NCI-H1694 treated with DMSO at 0.1 percent for 48 hours (cell line): ENCODE measurements around the gene LTBP1.
"Not testable (repeated sequence)": the region's sequence is repeated elsewhere in the genome, so short reads cannot be mapped to it uniquely, and the experiment has no call there.

Source experiments
- DNase-seq: peaks from one replicate; lab custom pipeline; 2025; lab: John Stamatoyannopoulos, UW

The LTBP1 gene

GRCh38 chr2:33344230-33344629 is 397.5 kb downstream of the LTBP1 start:
- DNase-seq: no peak

- DNase-seq: no peak
Measured at GRCh38 chr2:33347856-33348255, 401.1 kb downstream of the LTBP1 start.

DNA sequence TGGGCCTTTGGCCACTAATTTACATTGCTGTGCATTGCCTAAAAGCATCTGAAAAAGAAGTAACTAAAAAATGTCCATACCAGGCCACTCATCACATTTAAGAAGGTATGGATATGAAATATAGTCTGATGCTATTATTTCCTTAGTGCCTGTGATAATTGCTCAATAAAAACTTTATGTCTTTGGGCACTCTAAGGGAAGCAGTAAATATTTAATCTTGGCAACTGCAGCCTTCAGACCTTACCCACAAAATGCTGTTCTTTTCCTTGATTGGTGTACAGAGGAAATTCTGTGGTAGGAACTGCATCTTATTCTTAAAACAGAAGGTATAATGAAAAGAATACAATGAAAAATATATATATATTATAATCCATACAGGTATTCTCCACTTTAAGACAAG is 403.9 kb downstream of the LTBP1 start:
- no peak for DNase-seq

DNA sequence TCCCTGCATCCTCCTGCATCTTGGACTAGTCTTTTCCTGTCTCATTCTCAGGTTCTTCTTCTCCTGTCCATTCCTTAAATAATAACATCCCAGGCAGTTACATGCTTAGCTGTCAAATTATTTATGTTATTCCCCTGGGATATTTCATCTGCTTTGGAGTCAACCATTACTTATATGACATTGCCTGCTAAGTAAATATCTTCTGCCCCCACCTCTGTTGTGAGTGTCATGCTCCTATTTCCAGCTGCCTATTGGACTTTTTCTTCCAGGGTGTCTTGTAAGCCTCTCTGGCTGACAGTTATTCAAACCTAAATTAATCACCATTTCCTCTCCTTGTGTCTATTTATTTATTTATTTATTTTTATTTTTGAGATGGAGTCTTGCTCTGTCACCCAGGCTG is 405.0 kb downstream of the LTBP1 start:
- DNase-seq: no peak

- no peak for DNase-seq
Measured at GRCh38 chr2:33354981-33355380, 408.2 kb downstream of the LTBP1 start.

- no peak for DNase-seq
Measured at GRCh38 chr2:33358878-33359277, 412.1 kb downstream of the LTBP1 start.

DNA sequence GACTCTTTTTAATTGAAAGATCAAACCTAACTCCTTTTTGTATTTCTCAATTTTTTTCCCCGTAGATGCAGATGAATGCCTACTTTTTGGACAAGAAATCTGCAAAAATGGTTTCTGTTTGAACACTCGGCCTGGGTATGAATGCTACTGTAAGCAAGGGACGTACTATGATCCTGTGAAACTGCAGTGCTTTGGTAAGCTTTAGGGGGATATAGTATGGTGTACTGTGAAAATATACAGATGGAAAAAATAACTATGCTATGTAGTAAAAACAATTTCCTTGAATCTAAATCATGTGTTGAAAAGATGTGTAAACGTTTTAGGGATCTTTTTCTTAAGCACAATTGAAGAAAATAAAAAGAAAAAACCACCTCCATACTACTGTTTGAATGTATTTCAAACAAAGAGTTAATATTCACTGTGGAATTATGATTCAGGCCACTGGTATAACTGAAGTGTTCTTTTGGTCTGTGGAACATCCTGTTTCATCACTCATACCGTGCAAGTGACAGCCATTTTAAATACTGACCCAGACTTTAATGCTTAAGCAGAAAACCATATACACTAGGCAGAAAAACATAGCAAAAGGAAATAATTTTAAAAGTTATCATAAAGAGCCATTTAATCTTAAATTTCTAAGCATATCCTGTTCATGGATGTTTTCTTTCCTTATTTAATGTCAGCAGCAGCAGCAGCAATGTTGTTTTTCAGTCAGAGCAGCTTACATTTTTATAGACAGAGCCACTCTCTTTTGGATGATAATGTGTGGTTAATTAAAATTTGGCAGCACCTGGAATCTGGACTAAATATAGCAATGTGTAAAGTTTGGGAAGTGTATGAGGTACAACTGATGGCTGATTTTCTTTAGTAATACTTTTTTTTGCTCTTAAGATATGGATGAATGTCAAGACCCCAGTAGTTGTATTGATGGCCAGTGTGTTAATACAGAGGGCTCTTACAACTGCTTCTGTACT is 416.9 kb downstream of the LTBP1 start:
- DNase-seq: no peak

DNA sequence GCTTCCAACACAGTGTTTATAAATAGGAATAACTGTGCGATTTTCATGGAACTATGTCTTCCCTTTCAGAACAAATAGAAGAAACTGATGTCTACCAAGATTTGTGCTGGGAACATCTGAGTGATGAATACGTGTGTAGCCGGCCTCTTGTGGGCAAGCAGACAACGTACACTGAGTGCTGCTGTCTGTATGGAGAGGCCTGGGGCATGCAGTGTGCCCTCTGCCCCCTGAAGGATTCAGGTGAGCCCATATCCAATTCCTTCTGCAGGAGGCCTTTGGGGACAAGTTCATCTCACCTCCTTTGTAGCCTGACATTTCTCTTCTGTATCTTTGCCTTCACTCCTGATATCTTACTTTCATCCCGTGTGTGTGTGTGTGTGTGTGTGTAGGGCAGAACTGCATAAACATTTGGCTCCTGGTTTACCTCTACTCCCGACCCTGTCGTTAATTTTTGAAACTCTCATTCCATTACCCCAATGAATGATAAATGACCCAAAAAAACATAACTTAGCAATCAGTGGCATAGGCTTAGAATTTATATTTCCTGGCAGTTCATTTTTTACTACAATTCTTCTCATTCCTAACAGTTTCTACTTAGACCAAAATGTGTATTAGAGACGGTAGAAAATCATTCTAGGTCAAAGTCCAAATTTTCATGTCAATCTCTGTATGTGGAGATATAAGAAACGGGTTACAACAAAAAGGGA is 418.7 kb downstream of the LTBP1 start:
- DNase-seq: no peak

DNA sequence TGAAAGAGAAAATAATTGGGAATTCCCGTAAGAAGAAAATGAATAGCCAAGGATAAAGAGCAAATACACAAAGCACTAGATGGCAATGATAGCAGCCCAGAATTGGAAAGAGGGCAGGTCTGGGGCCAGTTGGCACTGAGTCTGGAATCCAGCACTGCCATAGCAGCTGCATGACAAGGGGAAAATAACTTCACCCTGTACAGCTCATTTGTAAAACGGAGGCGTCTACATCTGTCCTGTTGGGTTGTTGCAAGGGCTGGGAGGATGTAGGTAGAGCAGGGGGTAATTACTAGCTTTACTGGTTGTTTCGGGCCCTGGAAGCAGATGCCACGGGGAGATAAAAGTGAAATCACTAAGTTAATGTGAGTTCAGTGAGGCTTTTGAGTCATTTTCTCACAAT is 419.7 kb downstream of the LTBP1 start:
- DNase-seq: no peak

DNA sequence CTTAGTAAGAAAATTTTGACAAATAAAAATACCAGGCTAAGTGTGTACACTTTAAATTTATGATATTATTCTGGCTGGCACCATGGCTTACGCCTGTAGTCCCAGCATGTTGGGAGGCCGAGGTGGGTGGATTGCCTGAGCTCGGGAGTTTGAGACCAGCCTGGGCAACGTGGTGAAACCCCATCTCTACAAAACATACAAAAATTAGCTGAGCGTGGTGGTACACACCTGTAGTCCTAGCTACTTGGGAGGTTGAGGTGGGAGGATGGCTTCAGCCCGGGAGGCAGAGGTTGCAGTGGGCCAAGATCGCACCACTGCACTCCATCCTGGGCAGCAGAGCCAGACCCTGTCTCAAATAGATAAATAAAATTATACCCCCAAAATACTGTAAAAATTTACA is 421.8 kb downstream of the LTBP1 start:
- DNase-seq: not testable (repeated sequence)

DNA sequence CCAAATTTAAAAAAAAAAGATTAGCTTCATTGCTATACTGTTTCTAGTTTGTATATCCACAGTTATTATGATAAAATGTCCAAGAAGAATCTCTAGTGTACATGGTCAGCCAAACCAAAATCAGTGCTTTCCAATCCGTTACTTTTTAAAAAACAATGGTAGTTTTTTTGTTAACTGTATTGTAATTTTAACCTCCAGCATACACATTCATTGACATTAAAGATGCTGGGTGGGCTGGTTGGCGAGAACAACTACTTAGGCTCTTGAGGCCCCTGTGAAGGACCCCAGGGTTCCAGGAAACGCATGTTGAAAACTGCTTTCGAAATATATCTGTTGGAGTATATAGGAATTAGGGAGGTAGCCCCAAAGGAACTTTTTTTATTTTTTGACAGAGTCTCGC is 422.4 kb downstream of the LTBP1 start:
- DNase-seq: no peak

GRCh38 chr2:33370636-33371265 is 424.0 kb downstream of the LTBP1 start:
- no peak for DNase-seq

DNA sequence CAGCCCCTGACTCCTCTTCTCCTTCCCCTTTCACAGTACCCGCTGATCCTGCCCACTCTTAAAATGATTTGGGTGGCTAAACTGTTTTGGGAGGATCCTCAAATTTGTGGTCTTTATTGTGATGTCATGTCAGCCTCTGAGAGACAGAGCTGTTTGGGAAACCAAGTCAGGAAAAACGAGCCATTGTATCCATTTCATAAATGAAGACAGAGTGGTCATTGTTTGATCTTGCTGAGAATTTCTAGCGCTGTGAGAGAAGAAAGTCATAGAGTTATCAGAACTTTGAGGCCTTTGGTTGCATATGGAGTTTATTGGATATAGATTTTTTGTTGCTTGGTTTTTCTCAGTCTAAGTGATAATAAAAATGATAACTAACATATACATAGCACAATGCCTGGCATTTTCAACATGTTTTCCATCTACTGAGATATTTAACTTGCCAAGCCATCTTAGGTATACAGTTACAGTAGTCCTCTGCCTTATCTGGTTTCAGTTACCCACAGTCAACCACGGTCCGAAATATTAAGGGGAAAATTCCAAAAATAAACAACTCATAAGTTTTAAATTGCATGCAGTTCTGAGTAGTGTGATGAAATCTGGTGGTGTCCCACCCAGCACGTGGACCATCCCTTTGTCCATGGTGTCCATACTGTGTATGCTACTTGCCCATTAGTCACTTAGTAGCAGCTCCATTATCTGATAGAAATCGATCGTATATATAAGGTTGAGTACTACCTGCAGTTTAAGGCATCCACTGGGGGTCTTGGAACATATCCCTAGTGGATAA is 424.7 kb downstream of the LTBP1 start:
- DNase-seq: no peak

- peak; percentile 28 for DNase-seq
Measured at GRCh38 chr2:33372940-33373553, 426.3 kb downstream of the LTBP1 start.

GRCh38 chr2:33373986-33374385 is 427.2 kb downstream of the LTBP1 start:
- no peak for DNase-seq

- DNase-seq: no peak
Measured at GRCh38 chr2:33375054-33375453, 428.3 kb downstream of the LTBP1 start.

DNA sequence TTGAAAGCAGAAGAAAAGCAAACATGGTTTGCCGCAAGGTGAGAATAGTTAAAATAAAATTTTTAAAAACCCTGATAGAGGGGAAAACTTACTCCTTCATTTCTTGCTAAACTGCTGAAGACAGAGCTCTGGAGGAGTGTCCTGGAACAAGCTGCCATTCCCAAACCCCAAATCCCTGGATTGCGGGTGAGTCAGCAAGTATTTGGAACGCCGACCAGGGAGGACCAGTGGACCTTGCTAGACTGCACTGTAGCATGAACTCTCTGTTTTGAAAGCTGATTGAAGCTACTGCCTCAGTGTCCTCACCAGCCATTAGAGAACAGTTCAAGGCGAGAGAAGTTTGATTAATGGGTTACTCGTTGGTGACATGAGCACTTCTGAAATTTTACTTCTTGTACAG is 430.3 kb downstream of the LTBP1 start:
- DNase-seq: no peak

DNA sequence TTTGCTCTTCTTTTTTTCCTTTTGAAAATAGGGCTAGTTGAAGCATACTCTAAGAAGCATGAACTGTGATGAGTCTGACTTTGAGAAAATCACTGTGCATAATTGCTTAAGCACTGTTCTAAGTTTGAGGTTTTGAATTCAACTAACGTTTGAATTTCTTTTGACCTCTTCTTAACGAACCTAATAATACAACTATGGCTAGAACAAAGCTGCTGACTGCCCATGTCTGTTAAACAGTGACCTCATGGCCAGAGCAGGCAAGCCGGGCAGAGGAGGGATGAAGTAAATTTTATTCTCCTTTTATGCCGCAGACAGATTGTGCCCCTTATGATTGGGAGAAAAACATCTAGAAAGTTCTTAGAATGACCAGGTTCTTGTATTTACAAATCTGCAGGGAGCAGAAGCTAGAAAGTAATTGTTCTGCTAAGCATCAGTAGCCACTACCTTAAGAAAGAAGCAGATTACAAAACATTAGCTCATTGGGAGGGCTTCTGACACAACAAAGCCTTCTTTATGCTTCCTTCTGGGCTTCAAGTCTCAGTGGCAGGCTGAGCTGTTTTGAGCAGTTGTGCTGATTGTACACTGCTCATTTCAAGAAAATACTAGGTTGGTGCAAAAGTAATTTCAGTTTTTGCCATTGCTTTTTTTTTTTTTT is 431.9 kb downstream of the LTBP1 start:
- no peak for DNase-seq

- peak; percentile 12 for DNase-seq
Measured at GRCh38 chr2:33380001-33380609, 433.4 kb downstream of the LTBP1 start.

DNA sequence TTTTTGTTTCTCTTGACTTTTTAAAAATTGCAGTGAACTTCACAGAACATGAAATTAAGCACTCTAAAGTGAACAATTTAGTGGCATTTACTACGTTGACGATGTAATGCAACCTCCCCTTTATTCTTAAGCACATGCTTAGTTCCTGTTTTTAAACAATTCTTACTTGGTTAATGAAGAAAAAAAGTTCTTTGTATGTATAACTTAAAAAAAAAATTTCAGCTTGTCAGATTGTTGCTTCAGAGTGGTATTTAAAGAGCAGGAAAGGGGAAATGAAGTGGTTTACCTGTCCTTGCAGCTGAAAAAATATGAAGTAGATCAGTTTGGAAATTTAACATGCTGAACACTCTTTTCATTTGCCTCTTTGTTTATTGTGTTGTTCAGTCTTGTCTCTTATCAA is 434.0 kb downstream of the LTBP1 start:
- no peak for DNase-seq
